ENCODE results near the gene ARFGEF2. TPM values are rescaled to one million over a fixed set of nuclear protein-coding genes. Genes with fewer than 3 reads are reported as not detected.
A peak's percentile ranks its signal among the peaks of the same experiment; 100 is the strongest.

Gene ARFGEF2
- total RNA-seq, 1 donor from 2014 or later: 37.9 TPM

DNA sequence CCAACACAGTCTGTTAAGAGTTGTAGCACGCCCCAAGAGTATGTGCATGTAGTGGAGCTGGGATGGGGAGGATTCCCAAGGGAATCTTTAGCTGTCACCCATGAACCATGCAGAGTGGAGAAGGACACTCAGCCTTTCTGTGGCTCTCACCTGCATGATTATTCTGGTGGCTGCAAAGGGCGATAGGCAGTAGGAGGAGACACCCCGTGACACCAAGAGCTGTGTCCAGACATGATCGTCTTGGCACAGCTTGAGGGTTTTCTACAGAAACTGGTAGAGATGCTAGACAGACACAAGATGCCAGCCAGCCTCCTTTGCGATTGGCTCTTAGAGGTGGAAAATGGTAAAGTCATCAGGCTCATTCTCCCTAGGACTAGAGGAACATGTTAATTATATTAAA, 121.5 kb downstream of the ARFGEF2 start:
- Histone ChIP-seq H3K36me3 (no peaks in the 10 kb centered on the region), H3K9me3 (no peaks in the 10 kb centered on the region), H3K4me1 (peaks cover 23% of the 10 kb centered on the region), H3K4me3 (no peak overlapping the region), H3K27ac (no peak overlapping the region), H3K27me3 (no peaks in the 10 kb centered on the region)
- ATAC-seq: no peak
- no peak for DNase-seq
- TF ChIP-seq, protein P1, sequence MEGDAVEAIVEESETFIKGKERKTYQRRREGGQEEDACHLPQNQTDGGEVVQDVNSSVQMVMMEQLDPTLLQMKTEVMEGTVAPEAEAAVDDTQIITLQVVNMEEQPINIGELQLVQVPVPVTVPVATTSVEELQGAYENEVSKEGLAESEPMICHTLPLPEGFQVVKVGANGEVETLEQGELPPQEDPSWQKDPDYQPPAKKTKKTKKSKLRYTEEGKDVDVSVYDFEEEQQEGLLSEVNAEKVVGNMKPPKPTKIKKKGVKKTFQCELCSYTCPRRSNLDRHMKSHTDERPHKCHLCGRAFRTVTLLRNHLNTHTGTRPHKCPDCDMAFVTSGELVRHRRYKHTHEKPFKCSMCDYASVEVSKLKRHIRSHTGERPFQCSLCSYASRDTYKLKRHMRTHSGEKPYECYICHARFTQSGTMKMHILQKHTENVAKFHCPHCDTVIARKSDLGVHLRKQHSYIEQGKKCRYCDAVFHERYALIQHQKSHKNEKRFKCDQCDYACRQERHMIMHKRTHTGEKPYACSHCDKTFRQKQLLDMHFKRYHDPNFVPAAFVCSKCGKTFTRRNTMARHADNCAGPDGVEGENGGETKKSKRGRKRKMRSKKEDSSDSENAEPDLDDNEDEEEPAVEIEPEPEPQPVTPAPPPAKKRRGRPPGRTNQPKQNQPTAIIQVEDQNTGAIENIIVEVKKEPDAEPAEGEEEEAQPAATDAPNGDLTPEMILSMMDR (IDR thresholded peaks at IDR 0.05): no peak
- intact Hi-C loops (cut with DNase I): no loop called here

DNA sequence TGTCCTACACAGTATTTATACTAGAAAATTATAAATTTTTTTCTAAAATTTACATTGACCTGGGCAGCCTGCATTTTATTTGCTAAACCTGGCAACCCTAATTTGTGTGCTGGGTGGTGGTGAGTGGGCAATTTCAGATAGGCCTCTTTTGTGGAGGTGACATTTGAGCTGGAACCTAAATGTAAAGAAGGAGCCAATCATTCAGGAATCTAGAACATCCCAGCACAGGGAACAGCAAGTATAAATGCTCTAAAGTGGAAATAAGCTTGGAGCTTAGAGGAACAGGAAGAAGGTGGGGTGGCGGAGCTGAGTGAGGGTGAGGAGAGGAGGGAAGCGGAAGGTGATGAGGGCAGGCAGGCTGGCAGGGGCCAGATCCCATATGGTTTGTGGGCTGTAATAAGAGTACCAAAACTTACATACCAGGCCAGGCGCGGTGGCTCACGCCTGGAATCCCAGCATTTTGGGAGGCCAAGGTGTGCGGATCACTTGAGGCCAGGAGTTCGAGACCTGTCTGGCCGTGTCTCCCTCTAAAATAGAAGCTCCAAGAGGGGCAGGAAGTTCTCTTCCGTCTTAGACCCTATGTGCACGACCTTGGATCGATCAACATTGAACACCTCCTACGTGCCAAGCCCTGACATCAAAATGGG, 124.1 kb downstream of the ARFGEF2 start:
- H3K36me3 ChIP-seq: no peaks in the 10 kb centered on the region
- TF ChIP-seq, protein P1 (IDR thresholded peaks at IDR 0.05): no peak
- H3K27ac ChIP-seq: peak overlapping the region; percentile 93
- no peaks in the 10 kb centered on the region for H3K9me3 ChIP-seq
- H3K4me1 ChIP-seq: peaks cover 21% of the 10 kb centered on the region
- intact Hi-C loops (cut with DNase I): no loop called here
- DNase-seq: peak; percentile 74
- no peaks in the 10 kb centered on the region for H3K27me3 ChIP-seq
- ATAC-seq: peak; percentile 33
- peak overlapping the region; percentile 87 for H3K4me3 ChIP-seq

DNA sequence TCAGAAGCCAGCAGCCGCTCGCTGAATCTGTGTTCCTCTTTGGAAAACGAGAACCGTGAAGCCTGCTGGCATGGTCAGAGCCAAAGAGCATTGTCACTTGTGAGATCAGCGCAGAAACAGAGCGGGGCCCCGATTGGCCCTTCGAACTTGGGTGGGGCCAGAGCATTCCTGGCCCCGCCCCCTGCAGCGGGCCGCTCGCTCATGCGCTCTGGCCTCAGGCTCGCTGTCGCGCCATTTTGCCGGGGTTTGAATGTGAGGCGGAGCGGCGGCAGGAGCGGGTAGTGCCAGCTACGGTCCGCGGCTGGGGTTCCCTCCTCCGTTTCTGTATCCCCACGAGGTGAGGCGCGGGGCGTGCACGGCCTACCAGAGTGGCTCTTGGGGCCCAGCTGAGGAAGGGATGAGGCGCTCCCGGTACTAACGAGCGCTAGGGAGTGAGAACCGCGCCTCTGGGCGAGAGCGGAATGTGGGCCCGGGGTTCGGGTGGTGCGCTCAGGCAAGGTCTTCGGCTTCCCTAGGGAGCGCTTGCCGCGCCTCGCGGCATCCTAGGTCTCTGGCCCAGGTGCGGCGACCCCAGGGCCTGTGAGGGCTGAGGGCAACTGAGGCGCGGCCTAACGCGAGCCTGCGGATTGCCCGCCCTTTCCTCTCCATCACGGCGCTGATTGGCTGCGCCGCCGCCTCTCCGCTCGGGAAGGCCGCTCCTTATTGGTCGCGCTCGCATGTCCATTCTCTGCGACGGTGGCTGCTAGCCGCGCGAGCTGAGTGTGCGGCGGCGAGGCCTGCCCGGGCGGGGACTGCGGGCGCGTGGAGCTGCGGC, 124.8 kb downstream of the ARFGEF2 start, which contains the start of gene CSE1L:
CSE1L (plus strand) TSS at position 226 of the 814 bp plus-strand sequence. CDS start 12,152 bp downstream, outside the sequence.
- no peaks in the 10 kb centered on the region for H3K27me3 ChIP-seq
- TF ChIP-seq, protein P1 (IDR thresholded peaks at IDR 0.05): peak; percentile 7
- intact Hi-C loops (cut with DNase I): no loop called here
- H3K36me3 ChIP-seq: no peaks in the 10 kb centered on the region
- peak; percentile 97 for DNase-seq
- H3K9me3 ChIP-seq: no peaks in the 10 kb centered on the region
- peak within 1 kb of the TSS; percentile 93 for H3K27ac ChIP-seq
- H3K4me1 ChIP-seq: peaks cover 21% of the 10 kb centered on the region
- peak; percentile 97 for ATAC-seq
- peak within 1 kb of the TSS; percentile 87 for H3K4me3 ChIP-seq

DNA sequence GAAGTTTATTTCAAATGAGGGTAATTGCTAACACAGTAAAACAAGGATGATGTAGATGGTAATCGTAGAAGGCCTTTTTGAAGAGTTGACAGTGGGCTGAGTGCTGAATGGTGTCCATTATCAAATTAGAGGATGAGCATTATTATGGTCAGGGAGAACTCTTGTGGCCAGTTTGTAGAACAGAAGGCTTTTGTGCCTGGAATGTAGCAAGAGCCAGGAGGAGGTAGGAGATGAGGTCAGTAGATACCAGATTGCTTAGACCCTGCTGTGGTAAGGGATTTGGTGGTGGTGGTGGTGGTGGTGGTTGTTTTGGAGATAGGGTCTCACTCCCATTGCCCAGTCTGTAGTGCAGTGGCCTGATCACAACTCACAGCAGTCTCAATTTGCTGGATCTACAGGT, 130.8 kb downstream of the ARFGEF2 start:
- ATAC-seq (no peak), DNase-seq (no peak)
- Histone ChIP-seq H3K4me1 (peaks cover 11% of the 10 kb centered on the region), H3K36me3 (no peaks in the 10 kb centered on the region), H3K9me3 (no peaks in the 10 kb centered on the region), H3K4me3 (no peak overlapping the region), H3K27me3 (no peaks in the 10 kb centered on the region), H3K27ac (no peak overlapping the region)
- intact Hi-C loops (cut with DNase I): no loop called here
- TF ChIP-seq, protein P1 (IDR thresholded peaks at IDR 0.05): no peak

DNA sequence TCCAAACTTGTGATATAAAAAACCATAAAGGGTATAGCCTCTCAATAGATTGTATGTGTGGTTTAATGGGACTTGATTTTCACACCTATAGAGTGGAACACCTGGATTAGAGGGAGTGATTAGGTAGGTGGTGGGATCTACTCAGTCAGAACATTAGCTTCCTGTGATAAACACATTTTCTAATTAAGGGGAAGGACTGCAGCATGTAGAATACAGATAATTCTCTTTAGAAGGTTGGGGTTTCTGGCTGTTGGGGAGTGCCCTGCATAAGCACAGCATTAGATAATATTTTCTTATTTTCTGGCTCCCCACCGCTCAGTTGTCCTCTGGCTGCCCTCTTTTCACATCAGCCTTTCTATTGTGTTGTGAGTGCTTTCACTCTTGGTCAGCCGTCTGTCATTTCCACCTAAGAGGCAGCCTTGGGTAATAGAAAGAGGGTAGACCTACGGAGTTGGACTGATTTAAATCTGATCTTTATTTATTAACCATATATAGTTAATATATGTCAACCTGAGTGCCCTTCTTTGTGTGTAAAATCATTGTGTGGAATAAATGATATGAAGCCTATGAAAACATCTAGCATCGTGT, 132.6 kb downstream of the ARFGEF2 start:
- TF ChIP-seq, protein P1 (IDR thresholded peaks at IDR 0.05): no peak
- Histone ChIP-seq H3K4me3 (no peak overlapping the region), H3K4me1 (peaks cover 4% of the 10 kb centered on the region), H3K36me3 (peaks cover 11% of the 10 kb centered on the region), H3K27me3 (no peaks in the 10 kb centered on the region), H3K27ac (no peak overlapping the region), H3K9me3 (no peaks in the 10 kb centered on the region)
- ATAC-seq: no peak
- intact Hi-C loops (cut with DNase I): no loop called here
- no peak for DNase-seq

Measured in upper lobe of right lung (tissue), 1 donor.